Stimulated activated CD4-positive, alpha-beta T cell treated with anti-CD3 and anti-CD28 coated beads, Interleukin-1b, Interleukin-23, amount 100 ng/mL, for 48 hours (primary cell): Measurements from ENCODE around the gene EPM2AIP1.
A peak's percentile ranks its signal among the peaks of the same experiment; 100 is the strongest.
"Not testable (repeated sequence)": the region's sequence is repeated elsewhere in the genome, so short reads cannot be mapped to it uniquely, and the experiment has no call there.

Experiments used
- DNase-seq: peaks from one replicate; pipeline ENCODE4 v3.0.0-alpha.2; 2020

The EPM2AIP1 gene

GRCh38 chr3:36992806-36993325 lies at the start of gene EPM2AIP1:
TSS of gene EPM2AIP1 (minus strand) at chr3:36993131. CDS start at chr3:36993077, 54 bp downstream.
- no peak for DNase-seq

GRCh38 chr3:37042712-37043111 lies 49.8 kb upstream of the EPM2AIP1 start:
- not testable (repeated sequence) for DNase-seq

DNA sequence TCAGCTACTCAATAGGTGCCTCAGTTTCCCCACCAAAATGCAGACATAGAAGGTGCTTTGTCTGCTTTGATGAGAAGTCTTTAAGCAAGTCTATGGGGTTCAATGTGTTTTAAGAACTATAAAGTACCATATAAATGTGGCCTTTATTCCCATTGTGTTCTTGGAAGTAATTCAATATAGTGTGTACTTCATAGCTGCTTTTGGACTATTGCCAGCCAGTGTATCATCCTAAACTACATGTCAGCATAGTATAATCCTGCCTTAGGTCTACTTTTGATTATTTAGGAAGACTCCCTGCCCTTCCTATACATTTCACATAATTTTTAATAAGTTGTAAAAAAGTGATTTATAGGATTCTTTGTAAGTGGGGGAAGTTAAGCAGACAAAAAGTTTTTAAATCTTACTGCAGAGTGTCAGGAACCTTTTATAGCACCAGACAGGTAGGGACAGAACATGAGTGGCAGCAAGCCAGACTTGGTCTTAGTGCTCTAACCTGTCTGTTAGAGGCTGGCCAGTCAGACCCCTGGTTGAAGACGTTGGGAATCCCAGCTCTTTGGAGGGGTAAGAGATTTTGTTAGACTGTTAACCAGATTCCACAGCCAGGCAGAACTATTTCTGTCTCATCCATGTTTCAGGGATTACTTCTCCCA lies 48.7 kb upstream of the EPM2AIP1 start:
- no peak for DNase-seq

GRCh38 chr3:37040231-37040630 lies 47.3 kb upstream of the EPM2AIP1 start:
- no peak for DNase-seq

GRCh38 chr3:37039161-37039846 lies 46.4 kb upstream of the EPM2AIP1 start:
- no peak for DNase-seq

GRCh38 chr3:37037352-37037751 lies 44.4 kb upstream of the EPM2AIP1 start:
- DNase-seq, result no peak

GRCh38 chr3:37032961-37033360 lies 40.0 kb upstream of the EPM2AIP1 start:
- no peak for DNase-seq

- DNase-seq, result no peak
Observed at GRCh38 chr3:37031096-37031682, 38.3 kb upstream of the EPM2AIP1 start.

- DNase-seq, result no peak
Observed at GRCh38 chr3:37030588-37030987, 37.7 kb upstream of the EPM2AIP1 start.

DNA sequence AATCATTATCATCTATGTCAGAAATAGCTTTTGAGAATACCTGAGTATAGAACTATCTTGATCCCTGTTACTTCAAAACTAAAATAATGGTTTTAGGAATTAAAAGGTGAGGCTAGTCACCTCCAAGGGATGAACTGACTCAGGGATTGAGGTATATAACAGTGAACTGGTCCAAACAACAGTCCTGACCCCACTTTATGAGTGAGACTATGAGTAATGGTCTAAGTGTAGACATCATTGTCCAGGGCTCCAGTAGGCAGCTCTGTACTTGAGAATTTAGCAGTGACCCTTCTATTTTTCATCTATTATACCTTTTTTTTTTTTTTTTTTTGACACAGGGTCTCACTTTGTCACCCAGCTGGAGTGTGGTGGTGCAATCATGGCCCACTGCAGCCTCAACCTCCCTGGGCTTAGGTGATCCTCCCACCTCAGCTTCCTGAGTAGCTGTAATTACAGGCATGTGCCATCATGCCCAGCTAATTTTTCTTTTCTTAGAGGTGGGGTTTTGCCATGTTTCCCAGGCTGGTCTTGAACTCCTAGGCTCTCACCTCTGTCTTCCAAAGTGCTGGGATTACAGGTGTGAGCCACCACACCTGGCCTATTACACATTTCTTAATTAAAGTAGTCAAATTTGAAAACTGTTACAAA lies 36.7 kb upstream of the EPM2AIP1 start:
- DNase-seq, result no peak

- DNase-seq, result no peak
Observed at GRCh38 chr3:37029111-37029510, 36.2 kb upstream of the EPM2AIP1 start.

GRCh38 chr3:37028329-37028728 lies 35.4 kb upstream of the EPM2AIP1 start:
- DNase-seq, result no peak

- no peak for DNase-seq
Observed at GRCh38 chr3:37026851-37027250, 33.9 kb upstream of the EPM2AIP1 start.

DNA sequence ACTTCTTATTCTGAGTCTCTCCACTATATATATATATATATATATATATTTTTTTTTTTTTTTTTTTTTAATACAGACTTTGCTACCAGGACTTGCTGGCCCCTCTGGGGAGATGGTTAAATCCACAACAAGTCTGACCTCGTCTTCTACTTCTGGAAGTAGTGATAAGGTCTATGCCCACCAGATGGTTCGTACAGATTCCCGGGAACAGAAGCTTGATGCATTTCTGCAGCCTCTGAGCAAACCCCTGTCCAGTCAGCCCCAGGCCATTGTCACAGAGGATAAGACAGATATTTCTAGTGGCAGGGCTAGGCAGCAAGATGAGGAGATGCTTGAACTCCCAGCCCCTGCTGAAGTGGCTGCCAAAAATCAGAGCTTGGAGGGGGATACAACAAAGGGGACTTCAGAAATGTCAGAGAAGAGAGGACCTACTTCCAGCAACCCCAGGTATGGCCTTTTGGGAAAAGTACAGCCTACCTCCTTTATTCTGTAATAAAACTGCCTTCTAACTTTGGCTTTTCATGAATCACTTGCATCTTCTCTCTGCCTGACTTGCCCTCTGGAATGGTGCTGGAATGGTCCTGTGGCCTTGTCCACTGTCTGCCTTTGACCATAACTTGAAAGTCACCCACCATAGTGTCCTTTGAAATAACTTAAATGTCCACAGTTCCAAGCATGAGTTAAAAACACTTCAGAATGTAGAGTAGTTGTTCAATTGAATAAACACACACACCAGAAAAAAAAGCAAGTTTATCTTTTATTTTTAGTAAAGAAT lies 32.8 kb upstream of the EPM2AIP1 start:
- no peak for DNase-seq

GRCh38 chr3:37024820-37025405 lies 32.0 kb upstream of the EPM2AIP1 start:
- DNase-seq, result no peak

DNA sequence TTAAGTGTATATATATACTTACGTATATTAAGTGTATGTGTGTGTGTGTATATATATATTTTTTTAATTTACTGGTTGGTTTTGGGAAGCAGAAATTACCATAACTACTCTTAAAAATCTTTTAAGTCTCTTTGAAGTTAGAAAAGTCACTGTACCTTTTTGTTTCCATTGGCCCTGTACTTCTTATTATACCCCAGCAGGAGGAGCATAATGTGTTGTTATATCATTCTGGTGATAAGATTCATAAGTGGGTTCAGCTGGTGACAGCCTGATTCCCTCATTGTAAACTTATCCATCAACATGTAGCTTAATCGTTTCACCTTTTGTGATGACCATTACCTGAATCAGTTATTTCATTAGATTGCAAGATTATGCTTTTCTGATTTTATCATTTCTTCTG lies 31.2 kb upstream of the EPM2AIP1 start:
- DNase-seq, result no peak

GRCh38 chr3:37017683-37018082 lies 24.8 kb upstream of the EPM2AIP1 start:
- no peak for DNase-seq

DNA sequence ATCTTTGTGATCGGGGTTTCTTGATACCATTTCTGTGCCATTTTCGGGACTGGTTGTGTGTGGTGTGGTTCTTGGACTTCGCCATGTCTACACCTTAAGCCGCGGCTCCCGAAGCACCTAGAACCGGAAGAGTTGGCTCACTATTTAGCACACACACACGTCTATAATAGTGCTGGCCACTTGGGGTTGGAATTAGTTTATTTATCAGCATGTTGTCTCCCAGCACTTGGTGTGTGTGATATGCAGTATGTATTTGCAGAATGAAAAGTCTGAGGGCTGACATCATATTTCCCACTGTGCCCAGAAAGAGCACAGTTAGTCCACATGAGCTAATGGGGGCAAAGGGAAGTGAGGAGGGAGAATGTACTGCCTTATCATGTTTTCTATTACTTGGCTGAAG lies 24.0 kb upstream of the EPM2AIP1 start:
- no peak for DNase-seq

GRCh38 chr3:37015642-37016041 lies 22.7 kb upstream of the EPM2AIP1 start:
- no peak for DNase-seq

DNA sequence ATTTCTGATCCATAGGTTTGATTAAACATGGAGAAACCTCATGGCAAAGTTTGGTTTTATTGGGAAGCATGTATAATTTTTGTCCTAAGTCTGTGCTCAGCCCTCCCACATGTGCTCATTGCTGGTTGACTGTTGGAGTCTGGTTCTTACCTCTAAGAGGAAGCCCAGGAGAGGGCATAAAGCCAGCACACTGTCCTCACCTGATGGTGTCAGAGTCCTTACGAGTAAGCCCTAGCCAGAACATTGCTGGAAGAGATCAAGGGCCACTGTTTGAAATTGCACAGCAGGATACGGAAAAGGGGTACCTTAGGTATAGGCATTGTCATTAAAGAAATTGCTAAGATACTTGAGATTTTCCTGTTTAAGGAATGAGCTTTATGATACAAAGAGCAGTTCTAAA lies 21.7 kb upstream of the EPM2AIP1 start:
- no peak for DNase-seq

GRCh38 chr3:36993326-36994283 lies 674 bp upstream of the EPM2AIP1 start, which contains the start of gene MLH1:
TSS of gene MLH1 (plus strand) at chr3:36993518. CDS start at chr3:36993548, 30 bp downstream.
- DNase-seq, result peak; percentile 99
